Cardiac fibroblast (primary cell): ENCODE results near the gene CNTN5.

Source experiments
- DNase-seq, 2 donors: peaks; one replicate each; pipeline versions ENCODE4 v3.0.0 to v3.0.0-alpha.2; 2010; ENCODE audit warnings: low read depth in 2 of 2
- H3K4me3 ChIP-seq, 2 donors: replicated peaks in 1 of 2; 1 replicate in 1 of 2; 2 replicates in 1 of 2; pipeline ENCODE4 v1.5.1; 2011; ENCODE audit warnings: low read depth in 2 of 2, low read length in 2 of 2, mild to moderate bottlenecking in 2 of 2, moderate library complexity in 1 of 2
- CTCF ChIP-seq: IDR thresholded peaks from one replicate; pipeline ENCODE4 v1.5.1; 2011; ENCODE audit warnings: low read depth, mild to moderate bottlenecking, low read length, inconsistent platforms

Gene CNTN5

GRCh38 chr11:99670067-99670676 lies 649.4 kb downstream of the CNTN5 start:
- no peak for TF ChIP-seq CTCF
- no peak for DNase-seq
- H3K4me3 ChIP-seq: no peak overlapping the region

- H3K4me3 ChIP-seq: no peak overlapping the region
- no peak for TF ChIP-seq CTCF
These were observed 651.2 kb downstream of the CNTN5 start for GRCh38 chr11:99671808-99672409.

GRCh38 chr11:99676292-99676691 lies 655.5 kb downstream of the CNTN5 start:
- no peak for TF ChIP-seq CTCF
- H3K4me3 ChIP-seq: no peak overlapping the region
- DNase-seq: no peak

More at GRCh38 chr11:99671808-99672409, 651.2 kb downstream of the CNTN5 start:
- no peak for DNase-seq

GRCh38 chr11:99682171-99682570 lies 661.4 kb downstream of the CNTN5 start:
- no peak for DNase-seq
- H3K4me3 ChIP-seq: no peak overlapping the region
- TF ChIP-seq CTCF: no peak

- DNase-seq: no peak
- no peak for TF ChIP-seq CTCF
- H3K4me3 ChIP-seq: no peak overlapping the region
These were observed 661.9 kb downstream of the CNTN5 start for GRCh38 chr11:99682646-99683045.

GRCh38 chr11:99683933-99684332 lies 663.2 kb downstream of the CNTN5 start:
- TF ChIP-seq CTCF: no peak
- no peak overlapping the region for H3K4me3 ChIP-seq
- no peak for DNase-seq
